HEK293 (cell line): ENCODE measurements around the gene AKAP9.
A peak's percentile ranks its signal among the peaks of the same experiment; 100 is the strongest.

Experiments used
- EGR2 ChIP-seq: fragments of 450-650 bp; formaldehyde crosslinking; IDR thresholded peaks from 2 replicates; pipeline ENCODE4 v1.5.1; 2016; ENCODE audit warnings: low read depth, missing biosample characterization, missing genetic modification characterization
- HOXD13 ChIP-seq: sonication (generic); formaldehyde crosslinking; IDR thresholded peaks from 2 replicates; pipeline ENCODE4 v1.8.0; 2022; ENCODE audit warnings: missing genetic modification reagents, borderline replicate concordance
- PRDM2 ChIP-seq: fragments of 450-650 bp; formaldehyde crosslinking; IDR thresholded peaks from 2 replicates; pipeline ENCODE4 v1.5.1; 2016; ENCODE audit warnings: missing biosample characterization, missing genetic modification characterization, borderline replicate concordance
- REPIN1 ChIP-seq: fragments of 450-650 bp; formaldehyde crosslinking; IDR thresholded peaks from 2 replicates; pipeline ENCODE4 v1.5.1; 2017; ENCODE audit warnings: missing biosample characterization, missing genetic modification characterization, low read depth
- TCF7L2 ChIP-seq: IDR thresholded peaks from 2 replicates; pipeline ENCODE4 v1.6.1; 2011; ENCODE audit warnings: low read depth, mild to moderate bottlenecking, inconsistent platforms, low read length, moderate library complexity, borderline replicate concordance
- TSHZ1 ChIP-seq: fragments of 450-650 bp; formaldehyde crosslinking; IDR thresholded peaks from 2 replicates; pipeline ENCODE4 v1.5.1; 2016; ENCODE audit warnings: missing biosample characterization, missing genetic modification characterization, borderline replicate concordance
- ZNF10 ChIP-seq: fragments of 450-650 bp; formaldehyde crosslinking; IDR thresholded peaks from 2 replicates; pipeline ENCODE4 v1.5.1; 2017; ENCODE audit warnings: missing biosample characterization, missing genetic modification characterization
- ZNF18 ChIP-seq: fragments of 450-650 bp; formaldehyde crosslinking; IDR thresholded peaks from 2 replicates; pipeline ENCODE4 v1.5.1; 2016; ENCODE audit warnings: missing biosample characterization, missing genetic modification characterization
- ZNF214 ChIP-seq: fragments of 450-650 bp; formaldehyde crosslinking; IDR thresholded peaks from 2 replicates; pipeline ENCODE4 v1.5.1; 2017; ENCODE audit warnings: missing biosample characterization, mild to moderate bottlenecking, missing genetic modification characterization, borderline replicate concordance
- ZNF501 ChIP-seq: fragments of 450-650 bp; formaldehyde crosslinking; IDR thresholded peaks from 2 replicates; pipeline ENCODE4 v1.5.1; 2016; ENCODE audit warnings: missing biosample characterization, missing genetic modification characterization
- ZNF510 ChIP-seq: fragments of 450-650 bp; formaldehyde crosslinking; IDR thresholded peaks from 2 replicates; pipeline ENCODE4 v1.5.1; 2018; ENCODE audit warnings: mild to moderate bottlenecking, missing genetic modification characterization, missing biosample characterization; ENCODE audit not compliant: insufficient replicate concordance
- ZNF521 ChIP-seq: fragments of 450-650 bp; formaldehyde crosslinking; IDR thresholded peaks from 2 replicates; pipeline ENCODE4 v1.5.1; 2017; ENCODE audit warnings: missing biosample characterization, mild to moderate bottlenecking, missing genetic modification characterization
- ZNF544 ChIP-seq: fragments of 450-650 bp; formaldehyde crosslinking; IDR thresholded peaks from 2 replicates; pipeline ENCODE4 v1.5.0; 2017; ENCODE audit warnings: missing biosample characterization, missing genetic modification characterization
- ZNF549 ChIP-seq: fragments of 450-650 bp; IDR thresholded peaks from 2 replicates; pipeline ENCODE4 v1.5.1; 2018; ENCODE audit warnings: missing biosample characterization, missing genetic modification characterization, mild to moderate bottlenecking, inconsistent platforms, moderate library complexity
- ZNF555 ChIP-seq: fragments of 450-650 bp; formaldehyde crosslinking; conservative IDR thresholded peaks from 2 replicates; pipeline ENCODE4 v1.5.1; 2017; ENCODE audit warnings: missing biosample characterization, mild to moderate bottlenecking, missing genetic modification characterization, inconsistent platforms
- ZNF558 ChIP-seq: fragments of 450-650 bp; formaldehyde crosslinking; IDR thresholded peaks from 2 replicates; pipeline ENCODE4 v1.5.1; 2016; ENCODE audit warnings: missing biosample characterization, missing genetic modification characterization
- ZNF670 ChIP-seq: fragments of 450-650 bp; formaldehyde crosslinking; IDR thresholded peaks from 2 replicates; pipeline ENCODE4 v1.5.1; 2016; ENCODE audit warnings: missing biosample characterization, missing genetic modification characterization, low read depth
- ZNF677 ChIP-seq: fragments of 450-650 bp; IDR thresholded peaks from 2 replicates; pipeline ENCODE4 v1.5.0; 2018; ENCODE audit warnings: missing biosample characterization, mild to moderate bottlenecking, missing genetic modification characterization, moderate library complexity
- ZNF747 ChIP-seq: fragments of 450-650 bp; formaldehyde crosslinking; IDR thresholded peaks from 2 replicates; pipeline ENCODE4 v1.5.1; 2016; ENCODE audit warnings: missing biosample characterization, missing genetic modification characterization
- TF ChIP-seq, protein P1 (sequence below): fragments of 450-650 bp; formaldehyde crosslinking; IDR thresholded peaks from 2 replicates; pipeline ENCODE4 v1.5.1; 2017; ENCODE audit warnings: missing biosample characterization, missing genetic modification characterization
- TF ChIP-seq, protein P2 (sequence below): fragments of 450-650 bp; formaldehyde crosslinking; IDR thresholded peaks from 2 replicates; pipeline ENCODE4 v1.5.1; 2016; ENCODE audit warnings: missing biosample characterization, missing genetic modification characterization
- TF ChIP-seq, protein P3 (sequence below): IDR thresholded peaks from 2 replicates; pipeline ENCODE4 v1.6.1; 2011; ENCODE audit warnings: mild to moderate bottlenecking, low read depth, low read length, borderline replicate concordance

AKAP9 gene

GRCh38 chr7:92134271-92135051 lies 193.8 kb downstream of the AKAP9 start, which contains the start of gene CYP51A1 (continued):
- TF ChIP-seq PRDM2 (tag by site-specific recombination), result no peak
- TF ChIP-seq HOXD13 (CRISPR knock-in tag), result no peak
- peak; percentile 67; the same call in 1 of the 2 replicates for TF ChIP-seq REPIN1 (tag by site-specific recombination)
- peak; percentile 99 for TF ChIP-seq ZNF501
- TF ChIP-seq ZNF677 (tag by site-specific recombination), result no peak
- no peak for TF ChIP-seq EGR2 (tag by site-specific recombination)
- no peak for TF ChIP-seq ZNF558 (tag by site-specific recombination)
- TF ChIP-seq ZNF10 (tag by site-specific recombination), result peak; percentile 23; the same call in 1 of the 2 replicates
- TF ChIP-seq, protein P1, sequence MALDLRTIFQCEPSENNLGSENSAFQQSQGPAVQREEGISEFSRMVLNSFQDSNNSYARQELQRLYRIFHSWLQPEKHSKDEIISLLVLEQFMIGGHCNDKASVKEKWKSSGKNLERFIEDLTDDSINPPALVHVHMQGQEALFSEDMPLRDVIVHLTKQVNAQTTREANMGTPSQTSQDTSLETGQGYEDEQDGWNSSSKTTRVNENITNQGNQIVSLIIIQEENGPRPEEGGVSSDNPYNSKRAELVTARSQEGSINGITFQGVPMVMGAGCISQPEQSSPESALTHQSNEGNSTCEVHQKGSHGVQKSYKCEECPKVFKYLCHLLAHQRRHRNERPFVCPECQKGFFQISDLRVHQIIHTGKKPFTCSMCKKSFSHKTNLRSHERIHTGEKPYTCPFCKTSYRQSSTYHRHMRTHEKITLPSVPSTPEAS (tag by site-specific recombination), result no peak
- TF ChIP-seq, protein P2, sequence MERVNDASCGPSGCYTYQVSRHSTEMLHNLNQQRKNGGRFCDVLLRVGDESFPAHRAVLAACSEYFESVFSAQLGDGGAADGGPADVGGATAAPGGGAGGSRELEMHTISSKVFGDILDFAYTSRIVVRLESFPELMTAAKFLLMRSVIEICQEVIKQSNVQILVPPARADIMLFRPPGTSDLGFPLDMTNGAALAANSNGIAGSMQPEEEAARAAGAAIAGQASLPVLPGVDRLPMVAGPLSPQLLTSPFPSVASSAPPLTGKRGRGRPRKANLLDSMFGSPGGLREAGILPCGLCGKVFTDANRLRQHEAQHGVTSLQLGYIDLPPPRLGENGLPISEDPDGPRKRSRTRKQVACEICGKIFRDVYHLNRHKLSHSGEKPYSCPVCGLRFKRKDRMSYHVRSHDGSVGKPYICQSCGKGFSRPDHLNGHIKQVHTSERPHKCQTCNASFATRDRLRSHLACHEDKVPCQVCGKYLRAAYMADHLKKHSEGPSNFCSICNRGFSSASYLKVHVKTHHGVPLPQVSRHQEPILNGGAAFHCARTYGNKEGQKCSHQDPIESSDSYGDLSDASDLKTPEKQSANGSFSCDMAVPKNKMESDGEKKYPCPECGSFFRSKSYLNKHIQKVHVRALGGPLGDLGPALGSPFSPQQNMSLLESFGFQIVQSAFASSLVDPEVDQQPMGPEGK (tag by site-specific recombination), result no peak; the same call in none of the 2 replicates
- TF ChIP-seq, protein P3, sequence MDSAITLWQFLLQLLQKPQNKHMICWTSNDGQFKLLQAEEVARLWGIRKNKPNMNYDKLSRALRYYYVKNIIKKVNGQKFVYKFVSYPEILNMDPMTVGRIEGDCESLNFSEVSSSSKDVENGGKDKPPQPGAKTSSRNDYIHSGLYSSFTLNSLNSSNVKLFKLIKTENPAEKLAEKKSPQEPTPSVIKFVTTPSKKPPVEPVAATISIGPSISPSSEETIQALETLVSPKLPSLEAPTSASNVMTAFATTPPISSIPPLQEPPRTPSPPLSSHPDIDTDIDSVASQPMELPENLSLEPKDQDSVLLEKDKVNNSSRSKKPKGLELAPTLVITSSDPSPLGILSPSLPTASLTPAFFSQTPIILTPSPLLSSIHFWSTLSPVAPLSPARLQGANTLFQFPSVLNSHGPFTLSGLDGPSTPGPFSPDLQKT, result no peak
- TF ChIP-seq TCF7L2, result no peak
- no peak for TF ChIP-seq ZNF544 (tag by site-specific recombination)
- no peak for TF ChIP-seq ZNF747 (tag by site-specific recombination)
- TF ChIP-seq ZNF18 (tag by site-specific recombination), result no peak
- TF ChIP-seq ZNF521 (tag by site-specific recombination), result no peak
- TF ChIP-seq ZNF510, result no peak
- TF ChIP-seq ZNF214, result no peak
- no peak for TF ChIP-seq TSHZ1 (tag by site-specific recombination)
- TF ChIP-seq ZNF670 (tag by site-specific recombination), result no peak
- TF ChIP-seq ZNF555 (tag by site-specific recombination), result no peak
- TF ChIP-seq ZNF549 (tag by site-specific recombination), result no peak
